CD4-positive, alpha-beta T cell treated with Interleukin-4 for 4 hours (primary cell): ENCODE data around the gene CRIP2.
A peak's percentile ranks its signal among the peaks of the same experiment; 100 is the strongest.

Source experiments
- DNase-seq: peaks from one replicate; pipeline ENCODE4 v3.0.0-alpha.2; 2020

Gene CRIP2, protein sequence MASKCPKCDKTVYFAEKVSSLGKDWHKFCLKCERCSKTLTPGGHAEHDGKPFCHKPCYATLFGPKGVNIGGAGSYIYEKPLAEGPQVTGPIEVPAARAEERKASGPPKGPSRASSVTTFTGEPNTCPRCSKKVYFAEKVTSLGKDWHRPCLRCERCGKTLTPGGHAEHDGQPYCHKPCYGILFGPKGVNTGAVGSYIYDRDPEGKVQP

GRCh38 chr14:105474483-105475268, at the start of gene CRIP2:
TSS of gene CRIP2 (plus strand) at chr14:105474821. CDS start at chr14:105474863, 42 bp downstream.
- DNase-seq = peak; percentile 66

DNA sequence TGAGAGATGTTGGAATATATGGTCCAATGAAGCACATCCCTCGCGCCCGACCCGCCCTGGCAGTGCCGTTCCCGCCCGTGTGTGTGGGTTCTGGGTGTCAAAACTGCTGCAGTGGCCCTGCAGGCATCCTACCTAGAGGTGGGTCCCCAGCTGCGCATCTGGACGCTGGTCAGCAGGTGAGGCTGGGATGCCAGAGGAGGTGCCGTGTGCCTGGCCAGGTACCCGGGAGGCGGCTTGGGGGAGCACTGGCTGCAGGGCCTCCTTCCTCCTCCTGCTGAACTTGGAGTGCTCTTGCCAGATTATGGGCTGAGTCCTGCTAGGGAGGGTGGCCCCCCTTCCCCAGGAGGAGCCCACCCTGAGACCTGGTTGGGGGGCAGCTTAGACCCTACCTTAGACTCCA, 49.8 kb upstream of the CRIP2 start:
- DNase-seq = no peak

DNA sequence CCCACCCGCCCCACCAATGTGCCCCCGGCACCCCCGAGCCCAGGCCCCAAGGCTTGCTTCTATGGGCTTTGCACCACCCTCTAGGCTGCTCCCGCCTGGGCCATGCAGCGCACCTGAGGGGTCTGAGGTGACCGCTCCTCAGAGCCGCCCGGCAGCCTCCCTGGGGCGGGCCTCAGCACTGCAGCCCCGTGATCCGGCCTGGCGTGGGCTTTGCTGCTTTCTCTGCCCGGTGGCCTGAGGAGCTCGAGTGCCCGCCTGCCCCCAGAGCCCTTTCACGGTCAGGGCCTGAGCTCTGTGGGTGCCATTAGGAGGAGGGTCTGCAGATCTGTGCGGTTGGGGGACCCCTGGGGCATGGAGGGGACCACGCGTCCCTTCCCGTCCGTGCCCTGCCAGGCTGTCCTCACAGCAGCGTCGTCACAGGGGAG, 48.8 kb upstream of the CRIP2 start:
- no peak for DNase-seq

GRCh38 chr14:105426416-105427130, 48.0 kb upstream of the CRIP2 start:
- DNase-seq = no peak

DNA sequence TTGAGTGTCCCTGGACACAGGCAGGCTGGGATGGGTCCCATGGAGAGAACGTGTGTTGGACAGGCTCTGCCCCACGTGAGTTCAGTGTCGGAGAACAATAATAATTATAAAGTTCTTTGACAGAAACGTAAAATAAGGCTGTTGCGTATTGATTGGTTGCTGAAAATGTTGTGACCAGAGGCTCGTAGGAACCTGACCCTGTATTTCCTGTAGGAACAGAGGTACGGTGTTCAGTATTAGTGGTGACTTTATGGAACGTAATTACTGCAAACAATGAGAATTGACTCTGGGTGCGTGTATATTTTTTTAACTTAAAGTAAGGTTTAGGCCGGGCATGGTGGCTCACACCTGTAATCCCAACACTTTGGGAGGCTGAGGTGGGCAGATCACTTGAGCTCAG, 47.2 kb upstream of the CRIP2 start:
- DNase-seq = no peak

DNA sequence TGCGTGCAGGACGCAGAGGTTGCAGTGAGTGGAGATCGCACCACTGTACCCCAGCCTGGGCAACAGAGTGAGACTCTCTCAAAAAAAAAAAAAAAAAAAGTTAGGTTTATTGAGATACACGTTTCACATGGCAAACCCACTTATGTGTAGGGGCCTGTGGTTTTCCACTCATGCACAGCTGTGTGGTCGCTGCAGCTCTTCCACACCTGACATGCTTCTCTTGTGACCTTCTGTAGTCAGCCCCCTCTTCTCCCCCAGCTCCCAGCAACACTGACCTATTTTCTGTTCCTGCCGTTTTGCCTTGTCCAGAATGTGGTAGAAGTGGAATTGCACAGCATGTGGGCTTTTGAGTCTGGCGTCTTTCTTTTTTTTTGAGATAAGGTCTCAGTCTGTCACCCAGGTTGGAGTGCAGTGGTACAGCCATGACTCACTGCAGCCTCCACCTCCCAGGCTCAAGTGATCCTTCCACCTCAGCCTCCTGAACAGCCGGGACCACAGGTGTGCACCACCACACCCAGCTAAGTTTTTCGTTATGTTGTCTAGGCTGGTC, 46.6 kb upstream of the CRIP2 start:
- no peak for DNase-seq

DNA sequence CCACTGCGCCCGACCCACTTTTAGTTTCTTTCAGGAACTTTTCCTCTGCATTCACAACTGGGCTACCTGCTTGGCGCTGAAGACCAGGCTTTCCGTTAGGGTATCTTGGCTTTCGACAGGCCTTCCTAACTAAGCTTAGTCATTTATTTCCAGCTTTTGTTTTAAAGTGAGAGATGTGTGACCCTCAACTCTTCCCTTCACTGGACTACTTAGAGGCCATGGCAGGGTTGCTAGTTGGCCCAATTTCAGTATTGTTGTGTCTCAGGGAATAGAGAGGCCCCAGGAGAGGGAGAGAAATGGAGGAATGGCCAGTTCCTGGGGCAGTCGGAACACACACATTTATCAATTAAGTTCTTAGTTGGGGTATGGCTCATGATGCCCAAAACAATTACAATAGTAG, 44.6 kb upstream of the CRIP2 start:
- no peak for DNase-seq

GRCh38 chr14:105430565-105430964, 44.1 kb upstream of the CRIP2 start:
- no peak for DNase-seq

DNA sequence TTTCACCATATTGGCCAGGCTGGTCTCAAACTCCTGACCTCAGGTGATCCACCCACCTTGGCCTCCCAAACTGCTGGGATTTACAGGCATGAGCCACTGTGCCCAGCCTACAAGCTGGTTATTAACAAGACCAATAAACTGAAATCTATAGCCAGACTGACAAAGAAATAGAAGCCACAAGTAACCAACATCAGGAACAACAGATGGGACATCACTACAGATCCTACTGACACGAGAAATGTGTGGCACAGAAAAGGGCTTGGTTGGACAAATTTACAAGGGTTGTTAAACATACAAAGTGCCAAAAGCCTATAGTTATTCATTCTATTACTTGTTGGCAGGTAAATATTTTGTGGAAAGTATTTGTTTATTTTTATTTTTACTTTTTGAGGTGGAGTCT, 43.4 kb upstream of the CRIP2 start:
- no peak for DNase-seq

DNA sequence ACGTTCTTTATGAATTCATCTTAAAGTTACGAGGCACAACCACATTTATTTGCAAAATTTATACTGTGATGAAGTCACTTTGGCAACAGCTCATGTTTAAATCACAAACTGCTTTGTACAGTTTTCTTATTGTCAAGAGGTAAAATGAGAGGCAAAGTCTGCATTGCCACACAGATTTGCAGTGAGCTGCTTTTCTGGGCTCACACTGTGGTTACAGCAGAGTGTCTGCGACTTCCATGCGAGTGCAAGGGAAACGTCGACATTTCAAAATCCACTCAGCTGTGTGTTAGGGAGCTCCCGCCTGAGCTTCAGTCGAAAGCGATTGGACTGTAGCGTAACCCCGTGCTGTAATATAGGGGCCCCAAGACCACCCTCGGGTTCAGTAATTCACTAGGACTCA, 42.0 kb upstream of the CRIP2 start:
- no peak for DNase-seq

- DNase-seq = no peak
Measured at GRCh38 chr14:105433161-105433605, 41.4 kb upstream of the CRIP2 start.

DNA sequence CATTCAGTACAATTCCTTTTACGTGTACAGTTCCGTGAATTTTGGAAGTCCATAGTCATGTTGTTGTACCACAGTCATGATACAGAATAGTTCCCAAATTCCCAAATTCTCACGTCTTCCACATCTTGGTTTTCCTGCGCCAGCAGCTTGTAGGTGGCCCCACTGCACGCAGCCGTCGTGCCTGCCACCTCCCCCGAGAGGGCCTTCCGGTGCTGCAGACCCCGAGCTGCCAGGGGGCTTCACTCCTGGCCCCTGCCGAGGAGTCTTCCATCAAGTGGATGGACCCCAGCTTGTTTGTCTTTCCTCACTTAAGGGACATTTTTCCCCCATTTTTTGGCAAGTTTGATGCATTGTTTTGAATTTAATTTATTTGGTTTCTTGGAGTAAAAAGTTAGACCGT, 38.2 kb upstream of the CRIP2 start:
- no peak for DNase-seq

DNA sequence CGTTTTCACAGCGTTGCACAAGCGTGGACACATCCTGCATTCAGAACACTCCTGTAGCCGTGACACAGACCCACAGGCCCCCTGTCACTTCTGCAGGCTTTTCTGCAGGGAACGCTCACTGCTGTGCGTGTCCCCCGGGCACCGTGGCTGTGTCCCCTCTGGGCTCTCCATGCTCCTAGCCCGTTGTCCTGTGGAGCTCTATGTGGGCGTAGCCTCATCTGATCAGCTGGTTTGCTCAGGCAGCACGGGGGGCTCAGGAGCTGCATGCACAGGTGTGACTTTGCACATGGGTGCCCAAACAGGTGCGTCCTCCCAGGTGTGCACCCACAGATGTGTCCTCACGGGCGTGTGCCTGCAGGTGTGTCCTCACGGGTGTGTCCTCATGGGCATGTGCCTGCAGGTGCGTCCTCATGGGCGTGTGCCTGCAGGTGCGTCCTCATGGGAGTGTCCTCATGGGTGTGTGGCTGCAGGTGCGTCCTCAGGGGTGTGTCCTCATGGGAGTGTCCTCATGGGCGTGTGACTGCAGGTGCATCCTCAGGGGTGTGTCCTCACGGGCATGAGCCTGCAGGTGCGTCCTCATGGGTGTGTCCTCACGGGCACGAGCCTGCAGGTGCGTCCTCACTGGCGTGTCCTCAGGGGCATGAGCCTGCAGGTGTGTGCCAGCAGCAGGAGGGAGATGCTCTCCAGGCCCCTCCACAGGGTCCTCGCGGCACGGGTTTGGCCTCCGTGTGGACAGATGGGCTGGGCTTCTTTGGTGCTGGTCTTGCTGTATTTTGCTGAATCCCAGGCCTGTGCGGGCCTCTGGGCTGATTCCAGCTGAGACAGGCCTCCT, 37.5 kb upstream of the CRIP2 start:
- DNase-seq = no peak

DNA sequence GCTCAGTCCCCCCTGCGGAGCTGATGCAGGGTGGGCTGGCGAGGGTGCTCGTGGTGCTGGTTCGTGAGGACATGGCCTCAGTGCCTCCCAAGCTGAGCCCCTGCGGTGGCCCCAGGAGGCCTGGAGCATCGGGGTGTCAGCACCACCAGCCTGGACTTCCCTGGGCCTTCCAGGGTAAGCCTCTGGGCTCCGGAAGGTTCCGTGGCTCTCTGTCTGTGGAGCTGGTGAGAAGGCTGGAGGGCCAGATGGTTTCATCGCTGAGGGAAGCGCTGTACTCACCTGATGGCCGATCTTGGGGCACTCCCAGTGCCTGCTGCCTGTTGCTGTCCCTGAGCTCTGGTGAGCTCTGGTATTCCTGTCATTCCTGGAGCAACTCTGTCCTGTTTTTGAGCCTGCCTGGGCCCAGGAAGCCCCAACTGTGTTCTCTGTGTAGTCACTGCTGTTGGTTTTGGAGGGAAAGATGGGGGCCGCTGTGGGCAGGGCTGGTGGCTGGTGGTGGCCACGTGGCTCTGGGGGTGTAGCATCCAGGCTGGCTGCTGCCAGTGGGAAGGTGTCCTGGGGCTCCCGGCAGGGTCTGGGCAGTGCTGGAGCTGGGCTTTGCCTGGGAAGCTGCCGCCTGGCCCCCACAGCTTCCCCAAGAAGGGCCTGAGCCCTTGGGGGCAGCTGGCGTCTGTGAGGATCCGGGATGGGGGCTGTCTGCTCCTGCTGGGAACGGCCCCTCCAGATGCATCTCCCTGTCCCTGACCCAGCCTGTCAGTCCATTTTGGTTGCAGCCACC, 36.7 kb upstream of the CRIP2 start:
- no peak for DNase-seq

- DNase-seq = no peak
Measured at GRCh38 chr14:105439179-105439578, 35.4 kb upstream of the CRIP2 start.

DNA sequence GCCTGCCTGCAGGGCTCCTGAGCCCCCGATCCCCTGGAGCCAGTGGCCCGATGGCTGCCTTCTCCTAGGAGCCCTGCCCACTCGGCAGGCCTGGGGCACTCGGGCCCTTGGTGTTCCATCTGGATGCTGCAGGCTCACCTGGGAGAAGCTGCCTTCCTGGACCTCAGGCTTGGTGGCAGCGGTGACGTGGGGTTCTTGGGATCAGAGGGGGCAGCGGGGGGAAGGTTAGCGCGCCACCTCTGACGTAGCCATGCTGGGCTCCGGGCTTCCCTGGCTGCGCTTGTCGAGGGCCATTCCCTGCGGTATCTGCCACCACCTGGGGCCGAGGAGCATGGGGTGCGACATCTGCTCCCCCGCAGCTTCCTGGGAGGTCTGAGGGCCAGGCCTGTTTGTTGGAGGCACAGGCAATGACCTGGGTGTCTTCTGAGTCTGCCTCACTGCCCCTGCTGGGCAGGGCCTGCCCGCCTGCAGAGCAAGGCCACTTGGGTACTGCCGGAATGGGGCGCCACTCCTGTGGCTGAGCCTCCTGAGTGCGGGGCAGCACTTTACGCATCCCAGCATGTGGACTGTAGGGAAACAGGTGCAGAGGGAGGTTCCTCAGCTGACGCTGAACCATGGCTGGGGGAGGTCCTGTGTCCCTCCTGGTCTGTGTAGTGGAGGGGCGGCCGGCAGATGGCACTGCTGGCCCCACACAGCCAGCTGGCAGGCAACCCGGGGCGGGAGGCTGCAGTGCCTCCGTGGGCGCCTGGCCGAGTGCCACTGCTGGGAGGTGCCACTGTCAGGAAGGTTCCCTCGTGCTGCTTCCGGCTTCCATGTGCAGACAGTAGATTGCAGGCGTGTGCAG, 34.7 kb upstream of the CRIP2 start:
- no peak for DNase-seq

DNA sequence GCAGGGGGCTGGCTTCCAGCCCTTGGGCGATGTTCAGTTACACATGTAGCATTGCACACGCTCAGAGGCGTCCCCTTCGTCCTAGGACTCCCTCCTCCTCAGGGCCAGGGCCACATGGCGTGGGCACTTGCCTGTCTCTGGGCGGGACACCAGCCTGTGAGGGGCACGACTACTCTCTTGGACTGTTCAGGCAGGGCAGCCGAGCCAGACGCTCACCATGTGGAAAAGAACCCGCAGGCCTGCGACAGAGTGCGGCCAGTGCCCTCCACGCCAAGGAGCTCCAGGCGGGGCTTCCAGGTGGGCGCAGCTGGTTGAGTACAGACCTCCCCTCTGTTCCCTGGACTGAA, 34.1 kb upstream of the CRIP2 start:
- DNase-seq = no peak

- DNase-seq = no peak
Measured at GRCh38 chr14:105440992-105441391, 33.6 kb upstream of the CRIP2 start.

- no peak for DNase-seq
Measured at GRCh38 chr14:105442125-105442524, 32.5 kb upstream of the CRIP2 start.

DNA sequence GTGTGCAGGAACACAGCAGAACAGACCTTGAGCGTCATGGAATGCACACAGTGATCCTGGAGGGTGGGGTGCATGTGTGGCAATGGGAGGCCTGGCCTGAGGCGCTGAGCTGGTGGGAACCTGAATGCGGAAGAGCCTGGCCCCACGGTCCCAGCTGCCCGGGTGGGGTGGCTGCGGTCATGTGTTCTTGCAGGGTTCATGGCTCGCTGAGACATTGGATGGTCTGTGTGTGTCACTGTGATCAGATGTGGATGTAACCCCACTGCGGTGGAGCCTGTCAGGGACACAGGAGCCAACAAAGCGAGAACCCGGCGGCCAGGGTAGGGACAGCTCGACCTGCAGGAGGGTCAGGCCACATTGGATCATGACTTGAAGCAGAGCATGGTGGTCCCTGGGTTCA, 31.8 kb upstream of the CRIP2 start:
- DNase-seq = no peak

DNA sequence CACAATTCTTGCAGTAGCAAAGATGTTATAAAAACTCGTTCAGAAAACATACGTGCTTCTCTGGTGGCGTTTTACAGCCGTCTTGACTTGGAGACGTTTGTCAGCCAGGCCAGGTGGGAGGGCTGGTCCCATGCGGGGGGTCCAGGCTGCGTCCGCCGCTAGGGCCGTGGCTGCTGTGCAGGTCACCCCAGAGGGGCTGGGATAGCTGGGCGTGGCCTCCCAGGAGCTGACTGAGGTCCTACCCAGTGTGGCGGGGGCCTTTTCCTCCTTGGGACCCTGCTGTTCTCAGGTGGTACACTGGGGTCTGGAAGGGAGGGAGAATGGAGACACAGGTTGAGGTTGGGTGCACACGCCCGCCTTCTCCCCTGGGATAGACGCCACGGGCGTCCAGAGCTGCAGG, 29.8 kb upstream of the CRIP2 start:
- DNase-seq = no peak
